Stimulated activated CD8-positive, alpha-beta memory T cell treated with anti-CD3 and anti-CD28 coated beads, Interleukin-12 subunit alpha, Interleukin-12 subunit beta, amount 100 ng/mL, for 1 hour (primary cell): ENCODE results near the gene OST4.
"Not testable (repeated sequence)": the region's sequence is repeated elsewhere in the genome, so short reads cannot be mapped to it uniquely, and the experiment has no call there.

Experiments used
- DNase-seq: peaks from one replicate; pipeline ENCODE4 v3.0.0-alpha.2; 2020; ENCODE audit warnings: low read depth

OST4 gene

DNA sequence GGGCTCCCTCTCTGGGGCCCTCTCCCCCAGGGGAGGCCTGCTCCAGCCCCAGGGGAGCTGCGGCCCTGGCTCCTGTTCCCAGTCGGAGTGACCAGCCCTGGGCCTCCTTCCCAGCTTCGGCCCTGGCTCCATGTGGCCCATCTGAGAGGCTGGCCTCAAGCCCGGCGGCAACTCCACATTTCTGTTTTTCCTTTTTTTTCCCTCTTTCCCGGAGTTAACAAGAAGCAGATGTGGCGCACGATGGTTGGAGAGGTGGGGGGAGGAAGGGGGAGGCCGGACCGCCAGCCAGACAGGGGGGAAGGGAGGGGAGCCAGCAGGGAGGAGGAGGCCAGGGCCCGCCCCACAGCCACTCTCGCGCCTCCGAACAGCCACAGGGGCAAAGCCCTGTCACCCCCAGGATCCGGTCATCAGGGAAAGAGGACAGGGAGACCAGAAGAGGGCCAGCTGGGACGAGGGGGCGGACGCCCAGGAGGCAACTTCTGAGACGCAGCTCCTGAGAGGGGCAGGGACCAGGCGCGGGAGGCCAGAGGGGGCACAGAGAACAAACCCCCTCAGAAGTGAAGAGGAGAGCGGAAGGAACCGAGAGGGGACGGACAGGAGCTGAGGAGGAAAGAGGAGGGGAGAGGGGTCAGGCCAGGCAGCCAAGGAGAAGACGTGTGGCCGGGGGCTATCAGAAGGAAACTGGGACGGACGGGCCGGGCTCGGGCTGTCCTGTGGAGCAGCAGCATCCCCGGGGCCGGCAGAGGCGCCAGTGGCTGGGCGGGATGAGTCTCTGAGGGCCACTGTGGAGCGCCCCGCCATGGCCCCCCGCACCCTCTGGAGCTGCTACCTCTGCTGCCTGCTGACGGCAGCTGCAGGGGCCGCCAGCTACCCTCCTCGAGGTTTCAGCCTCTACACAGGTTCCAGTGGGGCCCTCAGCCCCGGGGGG, 7.1 kb upstream of the OST4 start, which contains the start of gene EMILIN1:
Gene EMILIN1 (plus strand): TSS at position 349 of the 928 bp plus-strand sequence. CDS start 451 bp downstream, at position 800.
- DNase-seq = no peak

DNA sequence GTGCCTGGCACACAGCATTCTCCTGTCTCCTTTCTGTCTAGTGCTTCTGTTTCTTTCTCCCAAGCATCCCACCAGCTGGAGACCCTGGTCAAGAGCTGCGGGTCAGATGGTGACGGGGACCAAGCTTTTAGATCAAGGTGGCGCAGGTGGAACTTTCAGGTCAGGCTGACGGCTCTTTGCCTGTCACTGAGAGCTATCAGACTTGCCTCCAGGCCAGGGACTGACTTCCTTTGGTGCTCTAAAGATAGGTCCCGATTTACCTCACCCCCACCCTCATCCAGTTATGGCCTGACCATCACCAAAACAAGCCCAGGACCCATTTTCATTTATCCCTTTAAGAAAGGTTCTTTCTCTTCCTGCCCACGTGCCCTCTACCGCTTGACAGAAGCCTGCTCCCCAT, 5.8 kb upstream of the OST4 start:
- no peak for DNase-seq

DNA sequence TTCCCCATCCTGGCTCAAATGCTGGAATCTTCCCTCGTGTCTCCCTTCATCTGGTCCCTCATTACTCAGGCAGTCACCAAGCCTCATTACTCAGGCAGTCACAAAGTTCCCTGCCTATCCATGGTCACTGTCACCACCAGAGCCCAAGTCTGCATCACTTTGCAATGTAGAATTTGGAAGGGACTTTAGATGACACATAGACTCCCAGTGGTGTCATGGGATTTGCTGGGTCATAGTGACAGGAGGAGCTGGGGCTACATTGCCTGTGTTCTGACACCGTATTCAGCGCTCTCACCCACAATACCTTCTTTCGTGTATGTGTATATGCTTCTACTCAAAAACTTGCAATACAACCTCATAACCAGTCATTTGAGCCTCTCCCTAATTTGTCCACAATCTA, 4.9 kb upstream of the OST4 start:
- DNase-seq = no peak

DNA sequence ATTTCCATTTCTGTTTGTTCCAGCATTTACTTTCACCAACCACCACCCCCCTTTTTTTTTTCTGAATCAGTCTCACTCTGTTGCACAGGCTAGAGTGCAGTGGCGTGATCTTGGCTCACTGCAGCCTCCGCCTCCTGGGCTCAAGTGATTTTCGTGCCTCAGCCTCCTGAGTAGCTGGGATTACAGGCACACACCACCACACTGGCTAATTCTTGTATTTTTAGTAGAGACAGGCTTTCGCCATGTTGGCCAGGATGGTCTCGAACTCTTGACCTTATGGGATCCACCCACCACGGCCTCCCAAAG, 4.1 kb upstream of the OST4 start:
- not testable (repeated sequence) for DNase-seq

DNA sequence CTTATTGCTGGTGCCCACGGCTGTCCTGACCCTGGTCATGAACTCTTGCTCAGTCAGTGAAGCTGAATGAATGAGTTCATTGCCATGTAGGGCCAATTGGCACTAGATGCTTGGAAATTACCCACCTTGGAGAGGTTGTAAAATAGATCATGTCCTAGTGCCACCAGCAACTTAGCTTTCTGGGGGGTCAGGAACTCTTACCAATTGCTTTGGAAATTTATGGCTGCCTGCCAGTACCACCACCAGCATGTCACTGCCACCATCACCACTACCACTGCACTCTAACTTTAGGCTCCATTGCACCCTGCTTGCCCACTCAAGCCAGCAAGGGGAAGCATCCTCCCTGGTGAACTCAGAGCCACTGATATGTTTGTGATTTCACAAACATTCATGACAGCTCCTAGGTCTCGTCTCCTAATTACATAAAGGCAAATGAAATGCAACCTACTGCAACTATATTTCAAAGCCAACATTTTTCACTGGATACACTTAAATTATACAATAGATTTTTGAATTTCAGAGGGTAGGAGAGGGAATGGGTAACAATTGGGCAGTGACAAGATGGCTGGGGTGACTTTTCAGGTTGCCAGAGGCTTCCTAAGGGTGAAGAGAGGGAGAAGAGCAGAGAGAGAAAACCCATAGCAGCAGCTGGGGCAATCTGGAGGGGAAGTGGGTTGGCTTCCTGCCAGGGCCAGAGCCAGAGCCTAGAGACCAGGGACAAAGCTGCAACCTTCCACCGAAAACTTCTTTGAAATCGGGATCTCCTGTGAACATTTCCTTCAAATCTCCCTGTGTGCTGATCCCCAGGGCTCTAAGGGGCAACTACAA, 3.5 kb upstream of the OST4 start:
- DNase-seq = no peak

DNA sequence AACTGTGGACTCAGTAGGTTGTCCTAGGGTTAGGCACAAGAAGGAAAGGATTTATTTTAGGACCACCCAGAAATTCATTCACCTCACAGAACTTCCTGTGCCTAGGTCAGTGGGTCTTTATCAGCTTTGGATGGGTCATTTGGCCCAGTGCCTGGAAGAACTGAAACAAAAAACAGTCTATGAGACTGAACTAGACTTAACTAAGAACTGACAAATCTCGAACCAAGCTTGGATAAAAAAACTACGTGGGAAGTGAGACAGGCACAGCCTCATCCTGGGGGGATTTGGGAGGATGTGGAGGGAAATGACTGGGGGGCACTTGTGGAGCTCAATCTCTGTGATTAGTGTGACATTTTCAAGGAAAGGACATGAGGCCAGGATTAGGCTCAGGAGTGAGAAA, 2.3 kb upstream of the OST4 start:
- DNase-seq = no peak

DNA sequence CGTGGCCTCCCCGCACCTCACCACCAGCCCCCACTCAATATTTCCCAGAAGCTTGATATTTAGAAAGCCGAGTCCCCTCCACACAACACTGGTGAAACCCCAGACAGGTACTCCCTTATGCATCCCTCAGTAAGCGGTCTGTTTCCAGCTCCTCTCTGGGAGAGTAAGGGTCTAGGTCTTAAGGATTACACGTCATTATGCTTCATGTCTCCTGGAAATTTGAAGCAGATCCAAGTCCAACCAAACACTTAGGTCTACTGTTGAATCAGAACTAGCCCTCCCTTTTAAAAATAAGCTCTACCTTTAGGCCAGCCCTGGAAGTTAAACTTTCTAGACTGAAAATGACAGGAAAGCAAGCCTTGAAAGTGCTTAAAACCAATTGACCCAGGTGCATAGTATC, 1.5 kb upstream of the OST4 start:
- no peak for DNase-seq

DNA sequence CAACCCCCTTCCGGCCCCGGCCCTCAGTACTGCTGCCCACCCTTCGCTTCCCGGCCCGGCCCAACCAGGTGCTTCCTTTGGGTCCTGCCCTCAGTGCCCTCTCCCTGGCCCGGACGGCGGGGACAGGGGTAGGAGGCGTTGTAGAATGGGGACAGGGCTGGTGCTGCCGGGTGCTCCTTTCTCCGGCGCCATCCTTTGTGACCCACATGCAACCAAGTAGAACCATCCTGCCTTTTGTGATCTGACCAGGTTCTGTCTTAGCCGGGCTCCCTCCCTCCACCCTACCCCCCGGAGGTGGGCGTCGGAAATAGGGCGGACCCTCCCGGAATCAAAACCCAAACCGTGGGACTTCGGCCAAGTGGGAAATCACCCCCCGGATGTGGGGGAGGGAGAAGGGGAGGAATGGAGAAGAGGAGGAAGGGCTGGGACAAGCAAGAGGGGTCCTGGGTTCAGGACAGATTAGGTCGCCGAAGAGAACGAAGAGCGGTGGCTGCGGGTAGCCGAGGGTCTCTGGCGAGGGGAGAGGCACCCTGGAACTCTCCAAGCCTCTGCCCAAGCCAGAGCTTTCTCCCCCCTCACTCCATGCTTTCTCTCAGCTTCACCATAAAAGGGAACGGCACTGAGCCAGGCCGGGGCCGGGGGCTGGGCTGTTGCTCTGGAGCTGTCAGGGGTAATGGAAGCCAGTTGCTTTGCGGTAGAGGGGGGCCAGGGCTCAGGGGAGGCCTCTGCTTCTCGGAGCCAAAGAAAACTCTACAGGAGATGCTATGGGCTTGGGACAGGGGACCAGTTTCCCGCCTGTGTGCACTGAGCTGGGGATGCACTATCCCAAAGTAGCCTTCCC, 756 bp upstream of the OST4 start:
- DNase-seq = no peak

DNA sequence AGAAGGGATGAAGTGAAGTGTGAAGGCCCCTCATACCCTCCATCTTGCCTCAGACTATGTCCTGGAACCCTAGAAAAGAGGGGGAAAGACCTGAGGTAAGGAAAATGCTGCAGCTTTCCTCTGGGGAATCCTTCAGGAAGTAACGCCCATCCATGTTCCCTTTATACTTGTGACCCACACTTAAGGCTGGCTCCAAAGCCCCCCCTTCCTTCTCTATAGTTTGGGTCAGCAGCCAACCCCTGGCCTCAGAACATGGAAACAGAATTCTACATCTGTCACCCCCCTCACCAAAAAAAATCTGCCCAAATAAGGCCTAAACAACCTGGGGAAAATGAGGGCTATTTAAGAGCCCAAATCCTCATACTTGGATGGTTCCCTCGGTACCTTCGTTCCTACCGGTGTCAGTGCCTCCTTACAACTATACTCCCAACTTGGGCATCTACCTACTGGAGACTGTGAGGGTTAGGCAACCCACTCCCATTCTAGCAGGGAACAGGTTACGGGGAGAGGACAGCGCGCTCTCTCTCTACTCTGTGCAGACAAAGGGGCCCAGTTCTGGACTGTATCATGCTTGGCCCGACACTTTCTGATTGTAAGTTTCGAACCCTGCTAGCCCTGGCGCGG, 689 bp downstream of the OST4 start:
- DNase-seq = no peak

DNA sequence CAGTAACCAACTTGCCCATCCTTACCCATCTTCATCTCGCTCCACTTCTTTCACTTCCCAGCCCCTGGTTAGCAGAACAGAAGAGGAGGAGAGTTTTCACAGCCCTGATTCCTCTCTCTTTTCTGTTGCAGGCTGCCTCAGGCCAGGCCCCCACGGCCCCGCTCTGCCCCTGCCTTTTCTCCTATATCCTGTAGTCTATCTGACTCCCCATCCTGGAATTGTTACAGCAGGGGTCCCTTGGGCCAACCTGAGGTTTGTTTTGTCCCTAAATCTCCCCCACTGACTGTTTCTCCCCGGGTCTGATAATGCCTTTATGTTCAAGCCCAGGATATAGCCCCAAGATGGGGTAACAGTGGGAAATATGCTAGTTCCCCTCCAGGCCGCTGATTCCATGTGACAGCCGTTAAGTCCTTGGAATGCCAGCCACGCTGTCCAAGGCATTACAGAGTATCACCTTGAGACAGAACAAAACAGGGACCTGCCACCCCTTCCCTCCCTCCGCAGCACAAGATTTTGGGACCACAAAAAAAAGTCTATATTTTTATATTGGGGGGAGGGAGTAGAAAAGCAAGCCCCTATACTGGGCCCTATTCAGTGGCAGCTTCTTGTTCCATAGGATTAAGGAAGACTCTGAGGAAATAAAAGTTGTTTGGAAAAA, 1.4 kb downstream of the OST4 start:
- no peak for DNase-seq

DNA sequence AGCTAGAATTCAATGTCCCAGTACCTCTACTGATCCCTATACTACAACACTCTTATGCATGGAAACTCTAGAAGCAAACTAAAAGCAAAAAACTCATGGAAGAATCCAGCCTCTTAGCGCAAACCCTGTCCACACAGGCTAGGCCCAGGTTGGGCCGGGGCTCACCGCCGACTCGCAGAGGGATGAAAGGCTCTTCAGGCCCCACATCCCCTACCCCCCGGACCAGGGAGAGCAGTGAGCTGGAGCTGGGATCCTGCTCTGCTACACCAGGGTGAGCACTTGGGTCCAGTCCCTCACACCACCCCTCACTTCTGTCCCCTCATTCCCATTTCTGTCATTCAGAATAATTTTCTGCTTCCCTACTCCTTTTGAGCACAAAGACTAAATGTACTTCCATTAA, 2.0 kb downstream of the OST4 start:
- no peak for DNase-seq

DNA sequence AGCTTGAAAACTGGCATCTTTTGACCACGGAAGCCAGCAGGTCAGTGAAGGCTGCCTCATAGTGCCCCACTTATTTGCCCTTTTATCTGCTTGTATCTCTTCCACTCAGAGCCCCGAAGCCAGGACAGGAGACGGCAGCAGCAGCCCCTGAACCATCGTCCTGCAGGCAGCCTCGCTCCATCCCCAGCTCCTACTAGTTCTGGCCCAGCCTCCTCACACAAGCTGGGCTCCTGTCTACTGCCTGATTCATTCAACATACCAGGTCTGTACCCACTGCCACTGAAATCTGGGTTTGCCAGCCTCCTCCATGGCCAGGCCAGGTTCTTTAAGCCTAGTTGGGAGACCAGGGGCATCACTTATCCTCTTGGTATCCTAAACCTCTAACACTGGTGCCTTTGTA, 4.1 kb downstream of the OST4 start:
- DNase-seq = no peak

DNA sequence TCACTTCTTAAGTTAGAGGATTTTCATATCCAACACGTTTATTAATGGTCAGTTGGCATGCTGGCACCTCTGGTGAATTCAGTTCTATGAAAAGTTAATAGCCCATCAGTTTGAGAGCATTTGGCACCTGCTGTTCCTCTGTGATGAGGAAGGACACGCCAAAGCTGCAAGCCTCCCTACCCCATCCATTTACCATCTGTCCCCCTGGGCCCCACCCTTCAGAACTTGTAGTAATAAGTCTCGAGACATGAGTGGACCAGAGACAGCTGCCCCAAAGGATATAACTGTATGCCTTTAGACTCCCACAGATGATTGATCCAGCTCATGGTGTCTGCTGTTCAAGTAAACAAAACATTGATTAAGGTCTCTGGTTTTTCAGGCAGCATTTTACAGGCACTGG, 6.3 kb downstream of the OST4 start:
- no peak for DNase-seq

DNA sequence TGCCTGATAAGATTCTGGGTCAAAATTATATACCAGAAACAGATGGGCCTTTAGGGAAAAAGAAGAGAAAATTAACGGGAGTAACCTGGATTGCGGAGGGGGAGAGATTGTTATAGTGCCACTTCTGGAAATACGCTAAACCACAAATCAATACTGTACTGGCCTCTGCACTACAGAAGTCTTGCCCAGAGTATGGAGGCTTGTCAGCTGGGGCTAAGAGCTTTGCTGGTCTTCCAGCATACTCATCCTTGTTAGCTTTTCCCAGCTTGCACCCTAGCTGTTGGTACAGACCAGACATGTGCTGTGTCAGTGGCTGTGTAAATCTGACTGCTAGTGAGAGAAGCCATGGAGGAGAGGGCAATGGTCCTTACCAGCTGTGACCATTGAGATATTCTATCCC, 11.1 kb downstream of the OST4 start:
- no peak for DNase-seq

DNA sequence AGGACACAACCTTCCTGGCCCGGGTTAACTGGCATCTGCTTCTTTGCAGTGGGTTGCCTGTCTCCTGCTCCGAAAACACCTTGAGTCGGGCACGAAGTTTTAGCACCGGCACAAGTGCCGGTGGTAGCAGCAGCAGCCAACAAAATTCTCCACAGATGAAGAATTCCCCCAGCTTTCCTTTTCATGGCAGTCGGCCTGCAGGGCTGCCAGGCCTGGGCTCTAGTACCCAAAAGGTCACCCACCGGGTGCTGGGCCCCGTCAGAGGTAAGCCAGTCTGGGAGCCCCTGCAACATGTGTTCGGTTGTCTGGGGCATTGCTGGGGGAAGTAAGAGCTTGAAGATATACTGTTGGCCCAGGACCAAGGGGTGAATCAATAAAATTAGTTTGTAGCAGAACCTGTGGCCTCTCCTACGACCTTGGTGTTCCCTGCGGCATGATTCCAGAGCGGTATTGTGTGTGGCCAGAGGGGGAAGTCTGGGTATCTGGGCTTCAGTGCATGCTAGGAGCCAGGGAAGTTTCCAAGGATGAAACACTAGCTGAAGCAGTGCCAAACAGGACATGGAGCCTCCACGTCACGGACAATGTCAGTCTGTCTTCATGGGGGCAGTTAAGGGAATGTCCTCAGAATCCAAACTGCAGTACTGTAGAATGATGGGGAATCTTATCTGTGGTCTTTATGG, 12.2 kb downstream of the OST4 start:
- no peak for DNase-seq

DNA sequence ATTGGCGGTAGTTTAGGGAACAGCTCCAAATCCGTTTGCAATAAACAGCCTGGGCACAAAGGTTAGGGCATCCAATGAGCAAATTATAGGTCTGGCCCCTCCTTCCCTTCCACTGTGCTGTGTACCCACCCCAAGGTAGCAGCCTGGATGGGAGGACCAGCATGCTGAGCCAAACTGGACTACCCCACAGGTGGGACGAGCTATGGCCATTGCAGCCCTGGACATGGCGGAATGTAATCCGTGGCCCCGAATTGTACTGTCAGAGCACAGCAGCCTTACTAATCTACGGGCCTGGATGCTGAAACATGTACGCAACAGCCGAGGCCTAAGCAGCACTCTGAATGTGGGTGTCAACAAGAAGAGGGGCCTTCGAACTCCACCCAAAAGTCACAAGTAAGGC, 13.2 kb downstream of the OST4 start:
- DNase-seq = no peak

DNA sequence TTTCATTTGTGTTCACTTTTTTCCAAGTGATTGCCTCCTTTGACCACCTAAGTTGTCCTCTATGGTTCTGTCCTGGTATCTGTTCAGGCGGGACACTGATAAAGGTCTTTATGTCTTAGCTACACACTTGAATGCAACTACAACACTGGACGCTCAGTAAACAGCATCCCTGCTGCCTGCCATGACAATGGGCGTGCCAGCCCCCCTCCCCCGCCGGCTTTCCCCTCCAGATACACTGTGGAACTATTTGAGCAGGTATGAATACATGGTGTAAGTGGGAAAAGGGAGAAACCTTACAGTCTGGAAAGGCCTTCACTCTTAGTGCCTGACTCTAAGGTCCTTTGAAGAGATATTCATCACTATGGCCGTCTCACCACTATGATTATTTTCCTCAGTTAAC, 14.3 kb downstream of the OST4 start:
- DNase-seq = no peak

DNA sequence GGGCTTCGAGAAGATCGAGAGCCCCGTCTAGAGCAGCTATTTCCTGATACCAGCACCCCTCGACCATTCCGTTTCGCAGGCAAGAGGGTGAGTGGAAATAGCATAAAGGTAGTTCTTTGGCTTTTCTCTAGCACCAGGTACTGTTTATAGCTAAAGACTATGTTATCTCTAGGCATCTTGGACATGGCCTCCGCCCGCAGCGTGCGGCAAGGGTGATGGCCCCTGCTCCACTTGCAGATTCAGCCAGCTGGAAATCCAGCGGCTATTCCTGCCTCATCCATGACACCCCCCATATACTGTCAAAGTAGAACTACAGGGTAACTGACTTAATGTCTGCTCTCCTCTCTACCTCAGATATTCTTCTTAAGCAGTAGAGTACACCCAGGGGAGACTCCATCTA, 16.7 kb downstream of the OST4 start:
- DNase-seq = no peak

DNA sequence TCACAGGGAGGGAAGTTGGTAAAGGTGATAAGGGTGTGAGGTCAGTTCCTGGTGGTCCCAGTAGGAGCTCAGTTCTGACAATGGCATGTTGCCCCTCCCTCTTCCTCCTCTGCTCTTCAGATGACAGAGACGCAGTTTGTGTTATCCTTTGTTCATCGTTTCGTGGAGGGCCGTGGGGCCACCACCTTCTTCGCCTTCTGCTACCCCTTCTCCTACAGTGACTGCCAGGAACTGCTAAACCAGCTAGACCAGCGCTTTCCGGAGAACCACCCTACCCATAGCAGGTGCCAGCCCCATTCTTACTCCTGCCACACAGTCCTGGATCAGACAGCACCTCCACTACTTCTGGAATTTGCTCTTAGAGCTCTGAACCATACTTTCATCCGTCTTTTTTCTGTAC, 17.7 kb downstream of the OST4 start:
- DNase-seq = no peak

DNA sequence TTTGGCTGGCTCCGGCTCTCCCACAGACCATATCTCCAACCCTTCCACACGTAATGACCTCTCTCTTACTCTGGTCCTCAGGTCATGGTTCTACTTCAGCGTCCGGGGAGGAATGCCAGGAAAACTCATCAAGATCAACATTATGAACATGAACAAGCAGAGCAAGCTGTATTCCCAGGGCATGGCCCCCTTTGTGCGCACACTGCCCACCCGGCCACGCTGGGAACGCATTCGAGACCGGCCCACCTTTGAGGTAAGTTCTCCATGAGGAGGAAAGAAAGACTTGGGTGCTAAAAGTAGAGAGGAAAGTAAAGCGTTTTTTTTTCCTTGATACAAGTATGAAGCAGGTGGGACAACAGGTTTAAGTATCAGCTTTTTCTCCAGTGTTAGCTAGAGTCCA, 18.1 kb downstream of the OST4 start:
- DNase-seq = no peak
